CD14-positive monocyte (primary cell): ENCODE measurements around the gene ABHD11. TPM values are rescaled to one million over a fixed set of nuclear protein-coding genes. Genes with fewer than 3 reads are reported as not detected.
A peak's percentile ranks its signal among the peaks of the same experiment; 100 is the strongest.

Source experiments
- DNase-seq, 3 donors: peaks; one replicate each; pipeline ENCODE4 v3.0.0-alpha.2; 2011 to 2022
- H2AFZ ChIP-seq: 2 replicates; pipeline ENCODE4 v1.6.0; 2012; ENCODE audit warnings: mild to moderate bottlenecking, low read depth, low read length, inconsistent platforms; ENCODE audit not compliant: insufficient read depth, poor library complexity, severe bottlenecking
- H3K27ac ChIP-seq, 2 donors: 1 replicate in 1 of 2; 2 replicates in 1 of 2; pipeline ENCODE4 v1.5.1; 2012 to 2013; ENCODE audit warnings: low read length in 2 of 2, control low read depth in 1 of 2, inconsistent platforms in 1 of 2, low read depth in 1 of 2, mild to moderate bottlenecking in 1 of 2
- H3K27me3 ChIP-seq, 2 donors: one replicate each; pipeline versions ENCODE4 v1.6.0 to v1.6.1; 2011 to 2013; ENCODE audit warnings: low read length in 2 of 2; ENCODE audit not compliant: control insufficient read depth in 2 of 2, insufficient read depth in 2 of 2
- H3K36me3 ChIP-seq, 2 donors: replicated peaks in 1 of 2; 1 replicate in 1 of 2; 2 replicates in 1 of 2; pipeline versions ENCODE4 v1.5.1 to v1.6.1; 2012 to 2013; ENCODE audit warnings: low read length in 2 of 2, control low read depth in 1 of 2, inconsistent platforms in 1 of 2, mild to moderate bottlenecking in 1 of 2; ENCODE audit not compliant: insufficient read depth in 2 of 2, control insufficient read depth in 1 of 2
- H3K4me1 ChIP-seq, 2 donors: 1 replicate in 1 of 2; 2 replicates in 1 of 2; pipeline versions ENCODE4 v1.5.1 to v1.6.1; 2012 to 2013; ENCODE audit warnings: low read length in 2 of 2, control low read depth in 1 of 2, inconsistent platforms in 1 of 2, mild to moderate bottlenecking in 1 of 2, moderate library complexity in 1 of 2; ENCODE audit not compliant: insufficient read depth in 2 of 2, control insufficient read depth in 1 of 2
- H3K4me2 ChIP-seq: replicated peaks from 2 replicates; pipeline ENCODE3; 2012; ENCODE audit warnings: low read length, moderate library complexity, mild to moderate bottlenecking; ENCODE audit not compliant: poor library complexity, severe bottlenecking; ENCODE audit errors: extremely low read depth
- H3K4me3 ChIP-seq, 3 experiments: fragments of 200-600 bp in 1 of 3; sonication (generic) in 1 of 3; replicated peaks in 1 of 3; 1 replicate in 2 of 3; 2 replicates in 1 of 3; pipeline ENCODE4 v1.5.1; 2011 to 2013; ENCODE audit warnings: low read length in 3 of 3, mild to moderate bottlenecking in 3 of 3, control low read depth in 2 of 3, low read depth in 2 of 3, inconsistent platforms in 1 of 3, moderate library complexity in 1 of 3
- H3K79me2 ChIP-seq: 2 replicates; pipeline ENCODE4 v1.6.0; 2012; ENCODE audit warnings: mild to moderate bottlenecking, control low read depth, inconsistent platforms, low read length, moderate library complexity; ENCODE audit not compliant: insufficient read depth
- H3K9ac ChIP-seq: 2 replicates; pipeline ENCODE4 v1.6.0; 2017; ENCODE audit warnings: low read length, mild to moderate bottlenecking; ENCODE audit not compliant: insufficient read depth, poor library complexity, severe bottlenecking
- H3K9me3 ChIP-seq, 2 donors: replicated peaks in 1 of 2; 1 replicate in 1 of 2; 2 replicates in 1 of 2; pipeline versions ENCODE4 v1.5.1 to v1.6.1; 2012 to 2013; ENCODE audit warnings: low read length in 2 of 2, control low read depth in 1 of 2; ENCODE audit not compliant: control insufficient read depth in 1 of 2, insufficient read depth in 1 of 2
- H4K20me1 ChIP-seq: 2 replicates; pipeline ENCODE4 v1.6.0; 2012; ENCODE audit warnings: mild to moderate bottlenecking, low read length, control low read depth, moderate library complexity; ENCODE audit not compliant: insufficient read depth
- H3K27ac Mint-ChIP-seq, 7 donors: one replicate each; pipeline ENCODE4 v1.8.0; 2020; ENCODE audit warnings: mild to moderate bottlenecking in 7 of 7, mixed read lengths in 7 of 7, moderate library complexity in 6 of 7, inconsistent platforms in 2 of 7
- H3K27me3 Mint-ChIP-seq, 3 donors: one replicate each; pipeline ENCODE4 v1.8.0; 2021 to 2022; ENCODE audit warnings: low read depth in 3 of 3, mild to moderate bottlenecking in 3 of 3, mixed read lengths in 3 of 3, moderate library complexity in 3 of 3, inconsistent platforms in 1 of 3
- H3K36me3 Mint-ChIP-seq, 2 donors: one replicate each; pipeline ENCODE4 v1.8.0; 2020; ENCODE audit warnings: mixed read lengths in 2 of 2, inconsistent platforms in 1 of 2, mild to moderate bottlenecking in 1 of 2
- H3K4me1 Mint-ChIP-seq: one replicate; pipeline ENCODE4 v1.8.0; 2020; ENCODE audit warnings: mild to moderate bottlenecking, mixed read lengths
- H3K4me3 Mint-ChIP-seq, 2 donors: one replicate each; pipeline ENCODE4 v1.8.0; 2020; ENCODE audit warnings: mild to moderate bottlenecking in 2 of 2, mixed read lengths in 2 of 2, moderate library complexity in 1 of 2
- H3K9me3 Mint-ChIP-seq, 7 donors: one replicate each; pipeline ENCODE4 v1.8.0; 2020 to 2022; ENCODE audit warnings: mixed read lengths in 7 of 7, mild to moderate bottlenecking in 6 of 7, moderate library complexity in 6 of 7, inconsistent platforms in 2 of 7
- CTCF ChIP-seq: fragments of 200-600 bp; IDR thresholded peaks from one replicate; pipeline ENCODE4 v1.8.0; 2022; ENCODE audit warnings: antibody characterized with exemption, mild to moderate bottlenecking
- WGBS: methylation state at CpG from one replicate; pipeline ENCODE4 v1.1.5; 2013; ENCODE audit warnings: missing lambda C conversion rate; ENCODE audit not compliant: insufficient coverage; 5-methylcytosine and 5-hydroxymethylcytosine counted together
- intact Hi-C, 2 donors: fragments of 100-400 bp; cut with micrococcal nuclease; formaldehyde crosslinking; loops; one replicate each; pipeline versions ENCODE4 v1.15.0 to v1.15.1; 2023
- polyA plus RNA-seq, 3 donors: library from polyadenylated mRNA; depleted of rRNA in 1 of 3; unstranded in 2 of 3; stranded (reverse) in 1 of 3; fragments of 300-500 nt in 2 of 3; fragments of >200 nt in 1 of 3; fragmentation: Illumina TruSeq in 2 of 3; gene quantifications; 1 replicate in 2 of 3; 2 replicates in 1 of 3; pipeline ENCODE4 v1.2.3, GENCODE V29; 2012 to 2021

Gene ABHD11
- polyA plus RNA-seq, 3 donors = 20.3 to 23.5 (median 22.1) TPM

GRCh38 chr7:73740212-73740611 is 1.6 kb upstream of the ABHD11 start:
- H3K4me3 Mint-ChIP-seq = no peak overlapping the region
- peaks cover 5% of the 10 kb centered on the region for H3K79me2 ChIP-seq
- H3K9ac ChIP-seq = no peak overlapping the region
- TF ChIP-seq CTCF = no peak
- whole genome bisulfite sequencing = 89% methylated on average over 5 of the region's 7 CpGs
- H4K20me1 ChIP-seq = peaks cover 12% of the 10 kb centered on the region
- H3K36me3 Mint-ChIP-seq = peaks cover 12 to 23% of the 10 kb centered on the region in 2 donors
- H3K36me3 ChIP-seq = peaks cover 13 to 15% of the 10 kb centered on the region in 2 donors
- no peaks in the 10 kb centered on the region for H3K9me3 ChIP-seq
- H3K4me2 ChIP-seq = no peak overlapping the region
- intact Hi-C loops = no loop called here
- no peak overlapping the region for H3K4me3 ChIP-seq
- peaks cover 12% of the 10 kb centered on the region for H3K4me1 Mint-ChIP-seq
- H3K27me3 Mint-ChIP-seq = peaks cover 16 to 32% (median 27%) of the 10 kb centered on the region in 3 donors
- no peak overlapping the region for H2AFZ ChIP-seq
- H3K27me3 ChIP-seq = peaks cover 0 to 12% of the 10 kb centered on the region in 2 donors
- peaks cover 0 to 2% (median 0%) of the 10 kb centered on the region in 7 donors for H3K9me3 Mint-ChIP-seq
- H3K4me1 ChIP-seq = peaks cover 20 to 29% of the 10 kb centered on the region in 2 donors
- DNase-seq = no peak
- H3K27ac ChIP-seq = no peak overlapping the region
- no peak overlapping the region for H3K27ac Mint-ChIP-seq

GRCh38 chr7:73739387-73739767 is 775 bp upstream of the ABHD11 start:
- Mint-ChIP-seq H3K27ac (peak overlapping the region in 6 of 7 donors; percentile 10 to 92 (median 70)), H3K36me3 (peaks cover 12 to 23% of the 10 kb centered on the region in 2 donors), H3K4me1 (peaks cover 20% of the 10 kb centered on the region), H3K27me3 (peaks cover 13 to 32% (median 26%) of the 10 kb centered on the region in 3 donors), H3K4me3 (peak overlapping the region; percentile 93), H3K9me3 (peaks cover 0 to 7% (median 3%) of the 10 kb centered on the region in 7 donors)
- H2AFZ ChIP-seq = peak overlapping the region; percentile 99
- H3K36me3 ChIP-seq = peaks cover 13 to 15% of the 10 kb centered on the region in 2 donors
- peaks cover 5% of the 10 kb centered on the region for H3K79me2 ChIP-seq
- DNase-seq = no peak
- peak overlapping the region; percentile 60 to 87 (median 78) for H3K4me3 ChIP-seq
- intact Hi-C loops = loop anchor here (5.0 to 10.0 kb wide), 2 partner anchors 57 to 115 kb away; partner anchors contain the start of genes BUD23 (in 2 of the 2) and DNAJC30 (in 2 of the 2)
- peaks cover 0 to 7% of the 10 kb centered on the region in 2 donors for H3K9me3 ChIP-seq
- no peak for TF ChIP-seq CTCF
- peak overlapping the region; percentile 93 for H3K4me2 ChIP-seq
- peaks cover 26 to 36% of the 10 kb centered on the region in 2 donors for H3K4me1 ChIP-seq
- peaks cover 0 to 12% of the 10 kb centered on the region in 2 donors for H3K27me3 ChIP-seq
- H3K27ac ChIP-seq = peak overlapping the region in 1 of 2 donors; percentile 77
- 57% methylated on average over 7 of the region's 13 CpGs for WGBS
- H3K9ac ChIP-seq = peak overlapping the region; percentile 74
- peaks cover 12% of the 10 kb centered on the region for H4K20me1 ChIP-seq
